ENCODE data around the gene OR6M1. TPM values are rescaled to one million over a fixed set of nuclear protein-coding genes. Genes with fewer than 3 reads are reported as not detected.

Gene OR6M1
- total and polyA plus RNA-seq, 2 experiments from 2014 or later, result not detected

DNA sequence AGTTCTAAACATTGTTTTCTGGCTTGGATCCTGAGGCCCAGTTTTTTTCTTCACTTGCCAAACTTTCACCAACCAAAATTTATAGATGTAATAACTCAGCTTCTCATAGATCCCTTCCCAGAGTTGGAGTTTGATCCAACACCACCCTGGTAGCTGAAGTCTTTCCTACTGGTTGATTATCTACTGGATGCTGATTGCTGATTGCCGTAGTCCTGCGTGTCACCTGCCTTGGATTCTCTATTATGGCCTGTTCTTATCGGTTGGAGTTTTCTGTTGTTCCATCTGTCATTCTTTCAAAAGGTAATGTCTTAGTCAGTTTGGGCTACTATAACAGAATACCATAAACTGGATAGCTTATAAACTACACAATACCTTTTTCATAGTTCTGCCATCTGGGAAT lies 34.5 kb downstream of the OR6M1 start:
- Histone ChIP-seq H3K9me3 (ENCODE audit: low read depth) (no peaks in the 10 kb centered on the region), H4K20me1 (ENCODE audit: insufficient read depth) (no peaks in the 10 kb centered on the region), H3F3A (ENCODE audit: insufficient read depth) (no peaks in the 10 kb centered on the region), H3K9me2 (ENCODE audit: insufficient read depth) (no peaks in the 10 kb centered on the region), H3K27me3 (replicated peaks; ENCODE audit: insufficient read depth) (no peaks in the 10 kb centered on the region), H3K4me3 (no peak overlapping the region), H2AFZ (no peak overlapping the region), H3K4me1 (ENCODE audit: insufficient read depth) (no peaks in the 10 kb centered on the region), H3K27ac (no peak overlapping the region), H3K4me2 (ENCODE audit: unreplicated experiment) (no peak overlapping the region), H3K9ac (no peak overlapping the region), H3K79me2 (ENCODE audit: insufficient read depth) (no peaks in the 10 kb centered on the region), H3K36me3 (ENCODE audit: low read depth) (no peaks in the 10 kb centered on the region)
- TF ChIP-seq EZH2 (IDR thresholded peaks at IDR 0.05; ENCODE audit: insufficient read depth, poor library complexity, severe bottlenecking) (no peak), EZH2phosphoT487 (IDR thresholded peaks at IDR 0.05; ENCODE audit: insufficient read depth, low read depth) (no peak)
- WGBS, 2 experiments (ENCODE audit: low coverage in 1 of 2, low lambda C conversion rate in 2 of 2, missing lambda C conversion rate in 2 of 2), result 50 to 55% methylated on average over 3 of the region's 3 CpGs
- in situ Hi-C loops (cut with MboI), result no loop called here
- no peak for DNase-seq

DNA sequence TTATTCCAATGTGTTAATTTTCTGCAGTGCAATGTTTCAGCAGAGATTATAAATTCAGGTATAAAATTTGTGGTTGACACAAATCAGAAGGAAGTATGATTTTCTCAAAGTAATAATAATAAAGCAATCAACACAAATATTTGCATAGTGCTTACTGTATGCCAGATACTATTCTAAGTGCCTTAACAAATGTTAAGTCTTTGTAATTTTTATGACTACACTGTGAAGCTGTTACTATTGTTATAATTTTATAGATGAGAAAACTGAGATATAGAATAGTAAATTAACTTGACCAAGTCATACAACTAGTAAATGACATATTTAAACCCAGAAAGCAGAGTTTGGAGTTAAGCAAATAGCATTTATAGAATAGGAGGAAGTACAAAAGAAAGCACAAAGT lies 35.4 kb downstream of the OR6M1 start:
- no peak overlapping the region for H3K4me3 ChIP-seq
- H3K27ac ChIP-seq, result no peak overlapping the region
- H3K4me1 ChIP-seq (ENCODE audit: insufficient read depth), result no peaks in the 10 kb centered on the region
- H3K9me3 ChIP-seq (ENCODE audit: low read depth), result no peaks in the 10 kb centered on the region
- no peaks in the 10 kb centered on the region for H4K20me1 ChIP-seq (ENCODE audit: insufficient read depth)
- no peak overlapping the region for H3K9ac ChIP-seq
- no peaks in the 10 kb centered on the region for H3F3A ChIP-seq (ENCODE audit: insufficient read depth)
- no peak for DNase-seq
- no peaks in the 10 kb centered on the region for H3K36me3 ChIP-seq (ENCODE audit: low read depth)
- no peaks in the 10 kb centered on the region for H3K79me2 ChIP-seq (ENCODE audit: insufficient read depth)
- H3K4me2 ChIP-seq (ENCODE audit: unreplicated experiment), result no peak overlapping the region
- H3K9me2 ChIP-seq (ENCODE audit: insufficient read depth), result no peaks in the 10 kb centered on the region
- H3K27me3 ChIP-seq (replicated peaks; ENCODE audit: insufficient read depth), result no peaks in the 10 kb centered on the region
- TF ChIP-seq EZH2phosphoT487 (IDR thresholded peaks at IDR 0.05; ENCODE audit: insufficient read depth, low read depth), result no peak
- no peak for TF ChIP-seq EZH2 (IDR thresholded peaks at IDR 0.05; ENCODE audit: insufficient read depth, poor library complexity, severe bottlenecking)
- in situ Hi-C loops (cut with MboI), result no loop called here
- no peak overlapping the region for H2AFZ ChIP-seq

DNA sequence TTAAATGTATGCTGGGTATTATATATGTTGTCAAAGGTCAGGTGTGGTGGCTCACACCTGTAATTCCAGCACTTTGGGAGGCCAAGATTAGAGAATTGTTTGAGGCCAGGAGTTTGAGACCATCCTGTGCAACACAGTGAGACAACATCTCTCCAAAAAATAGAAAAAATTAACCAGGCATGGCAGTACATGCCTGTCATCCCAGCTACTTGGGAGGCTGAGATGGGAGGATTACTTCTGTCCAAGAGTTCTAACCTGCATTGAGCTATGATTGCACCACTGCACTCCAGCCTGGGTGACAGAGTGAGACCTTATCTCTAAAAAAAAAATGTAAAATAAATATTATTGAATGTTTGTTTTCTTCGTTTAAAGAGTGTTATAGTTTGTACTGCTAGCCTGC lies 40.5 kb downstream of the OR6M1 start:
- Histone ChIP-seq H3K9me3 (ENCODE audit: low read depth) (no peaks in the 10 kb centered on the region), H3K79me2 (ENCODE audit: insufficient read depth) (no peaks in the 10 kb centered on the region), H3K36me3 (ENCODE audit: low read depth) (no peaks in the 10 kb centered on the region), H3K9ac (no peak overlapping the region), H3K4me1 (ENCODE audit: insufficient read depth) (no peaks in the 10 kb centered on the region), H3K4me2 (ENCODE audit: unreplicated experiment) (no peak overlapping the region), H4K20me1 (ENCODE audit: insufficient read depth) (no peaks in the 10 kb centered on the region), H3K4me3 (no peak overlapping the region), H3K27ac (no peak overlapping the region), H3K27me3 (replicated peaks; ENCODE audit: insufficient read depth) (no peaks in the 10 kb centered on the region), H3F3A (ENCODE audit: insufficient read depth) (no peaks in the 10 kb centered on the region), H3K9me2 (ENCODE audit: insufficient read depth) (no peaks in the 10 kb centered on the region), H2AFZ (no peak overlapping the region)
- 0% methylated on average over 1 of the region's 1 CpG for WGBS, 2 experiments (ENCODE audit: low coverage in 1 of 2, low lambda C conversion rate in 2 of 2, missing lambda C conversion rate in 2 of 2)
- in situ Hi-C loops (cut with MboI), result no loop called here
- TF ChIP-seq EZH2 (IDR thresholded peaks at IDR 0.05; ENCODE audit: insufficient read depth, poor library complexity, severe bottlenecking), result no peak
- TF ChIP-seq EZH2phosphoT487 (IDR thresholded peaks at IDR 0.05; ENCODE audit: insufficient read depth, low read depth), result no peak
- DNase-seq, result no peak

DNA sequence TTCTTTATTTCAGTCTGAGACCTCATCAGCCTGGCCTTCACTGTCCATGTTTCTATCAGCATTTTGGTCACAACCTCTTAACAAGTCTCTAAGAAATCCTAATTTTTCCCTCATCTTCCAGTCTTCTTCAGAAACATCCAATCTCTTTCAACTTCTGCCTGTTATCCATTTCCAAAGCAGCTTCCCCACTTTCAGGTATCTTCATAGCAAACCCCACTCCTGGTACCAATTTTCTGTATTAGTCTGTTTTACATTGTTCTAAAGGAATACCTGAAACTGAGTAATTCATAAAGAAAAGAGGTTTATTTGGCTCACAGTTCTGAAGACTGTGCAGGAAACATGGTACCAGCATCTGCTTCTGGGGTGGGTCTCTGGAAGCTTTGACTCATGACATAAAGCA lies 43.7 kb downstream of the OR6M1 start:
- Histone ChIP-seq H3K36me3 (ENCODE audit: low read depth) (no peaks in the 10 kb centered on the region), H3K4me2 (ENCODE audit: unreplicated experiment) (no peak overlapping the region), H3K9me3 (ENCODE audit: low read depth) (no peaks in the 10 kb centered on the region), H3K4me1 (ENCODE audit: insufficient read depth) (no peaks in the 10 kb centered on the region), H3K9ac (no peak overlapping the region), H3K9me2 (ENCODE audit: insufficient read depth) (no peaks in the 10 kb centered on the region), H3K4me3 (no peak overlapping the region), H2AFZ (no peak overlapping the region), H3K27ac (no peak overlapping the region), H3K79me2 (ENCODE audit: insufficient read depth) (no peaks in the 10 kb centered on the region), H3K27me3 (replicated peaks; ENCODE audit: insufficient read depth) (peaks cover 12% of the 10 kb centered on the region; the same call in 1 of the 2 replicates), H3F3A (ENCODE audit: insufficient read depth) (no peaks in the 10 kb centered on the region), H4K20me1 (ENCODE audit: insufficient read depth) (no peaks in the 10 kb centered on the region)
- TF ChIP-seq EZH2phosphoT487 (IDR thresholded peaks at IDR 0.05; ENCODE audit: insufficient read depth, low read depth) (no peak), EZH2 (IDR thresholded peaks at IDR 0.05; ENCODE audit: insufficient read depth, poor library complexity, severe bottlenecking) (no peak)
- no peak for DNase-seq
- in situ Hi-C loops (cut with MboI), result no loop called here

DNA sequence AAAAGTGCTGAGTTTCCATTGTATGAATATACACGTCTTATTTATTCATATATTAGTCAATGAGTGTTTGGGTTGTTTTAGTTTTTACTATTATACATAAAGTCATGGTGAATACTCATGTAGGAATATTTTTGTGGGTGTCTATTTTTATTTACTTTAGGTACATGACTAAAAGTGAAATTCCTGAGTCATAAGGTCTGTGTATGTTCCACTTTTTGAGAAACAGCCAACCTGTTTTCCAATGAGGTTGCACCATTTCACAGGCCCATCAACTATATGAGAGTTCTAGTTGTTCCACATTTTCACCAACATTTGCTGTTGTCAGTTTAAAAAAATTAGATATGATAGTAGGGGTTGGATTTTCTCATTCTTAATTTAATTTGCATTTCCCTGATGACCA lies 45.3 kb downstream of the OR6M1 start:
- in situ Hi-C loops (cut with MboI), result no loop called here
- Histone ChIP-seq H3K27ac (no peak overlapping the region), H3F3A (ENCODE audit: insufficient read depth) (no peaks in the 10 kb centered on the region), H3K9me2 (ENCODE audit: insufficient read depth) (no peaks in the 10 kb centered on the region), H4K20me1 (ENCODE audit: insufficient read depth) (no peaks in the 10 kb centered on the region), H3K4me3 (no peak overlapping the region), H3K4me2 (ENCODE audit: unreplicated experiment) (no peak overlapping the region), H2AFZ (no peak overlapping the region), H3K9ac (no peak overlapping the region), H3K27me3 (replicated peaks; ENCODE audit: insufficient read depth) (peaks cover 12% of the 10 kb centered on the region; the same call in 1 of the 2 replicates), H3K79me2 (ENCODE audit: insufficient read depth) (no peaks in the 10 kb centered on the region), H3K4me1 (ENCODE audit: insufficient read depth) (no peaks in the 10 kb centered on the region), H3K9me3 (ENCODE audit: low read depth) (no peaks in the 10 kb centered on the region), H3K36me3 (ENCODE audit: low read depth) (no peaks in the 10 kb centered on the region)
- no peak for TF ChIP-seq EZH2 (IDR thresholded peaks at IDR 0.05; ENCODE audit: insufficient read depth, poor library complexity, severe bottlenecking)
- DNase-seq, result no peak
- 25 to 40% methylated on average over 1 of the region's 1 CpG for WGBS, 2 experiments (ENCODE audit: low coverage in 1 of 2, low lambda C conversion rate in 2 of 2, missing lambda C conversion rate in 2 of 2)
